Measurements from ENCODE around the gene COPS4.
A peak's percentile ranks its signal among the peaks of the same experiment; 100 is the strongest.
"Not testable (repeated sequence)": the region's sequence is repeated elsewhere in the genome, so short reads cannot be mapped to it uniquely, and the experiment has no call there.

COPS4 gene

DNA sequence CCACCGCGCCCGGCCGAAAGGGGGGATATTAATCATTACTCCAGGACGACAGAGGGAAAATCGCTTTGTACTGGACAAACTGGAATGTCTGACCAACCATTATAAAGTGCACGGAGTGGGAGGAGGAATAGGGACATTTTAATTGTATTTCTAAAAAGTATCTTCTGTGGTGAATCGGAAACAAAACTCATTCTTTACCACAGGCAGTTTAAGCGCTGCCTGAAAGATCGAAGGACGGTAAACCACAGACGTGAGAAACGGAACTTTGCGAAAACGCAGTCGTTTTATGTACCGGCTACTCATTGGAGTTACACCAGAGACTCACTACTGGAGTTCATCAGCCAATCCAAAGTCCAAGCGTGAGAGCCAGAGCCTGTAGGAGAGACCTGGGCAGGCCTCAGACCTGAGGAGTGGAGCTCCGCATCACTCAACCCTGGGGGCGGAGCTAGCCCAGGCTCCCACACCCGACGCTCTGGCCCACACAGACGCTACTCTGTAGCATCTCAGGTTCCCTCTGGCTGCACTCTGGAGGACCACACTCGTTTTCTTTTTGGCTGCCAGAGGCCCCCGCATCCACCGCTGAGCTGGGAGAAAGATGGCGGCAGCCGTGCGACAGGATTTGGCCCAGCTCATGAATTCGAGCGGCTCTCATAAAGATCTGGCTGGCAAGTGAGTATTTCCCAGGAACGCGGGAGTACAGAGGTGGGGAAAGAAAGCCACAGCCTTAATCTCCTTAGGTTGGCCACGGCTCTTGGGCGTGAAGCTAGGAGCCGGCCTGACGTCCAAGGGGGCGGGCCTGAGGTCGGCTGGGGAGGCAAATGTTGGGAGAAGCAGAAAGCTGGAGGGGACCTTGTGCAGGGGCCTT lies at the start of gene COPS4:
Gene COPS4 (plus strand): TSS at position 554 of the 865 bp plus-strand sequence. CDS start 42 bp downstream, at position 596.
- Histone ChIP-seq H3K27me3 (ENCODE audit: control insufficient read depth, insufficient read depth, low read length) (peaks cover under 1% of the 10 kb centered on the region), H3K36me3 (ENCODE audit: control insufficient read depth, insufficient read depth, low read length) (no peaks in the 10 kb centered on the region), H3K4me1 (ENCODE audit: control insufficient read depth, insufficient read depth, low read length) (peaks cover 9% of the 10 kb centered on the region), H3K9me3 (ENCODE audit: control insufficient read depth, low read length) (no peaks in the 10 kb centered on the region), H3K9ac (ENCODE audit: low read length) (peak within 1 kb of the TSS; percentile 87), H3K4me3 (ENCODE audit: low read length) (peak within 1 kb of the TSS; percentile 68)

DNA sequence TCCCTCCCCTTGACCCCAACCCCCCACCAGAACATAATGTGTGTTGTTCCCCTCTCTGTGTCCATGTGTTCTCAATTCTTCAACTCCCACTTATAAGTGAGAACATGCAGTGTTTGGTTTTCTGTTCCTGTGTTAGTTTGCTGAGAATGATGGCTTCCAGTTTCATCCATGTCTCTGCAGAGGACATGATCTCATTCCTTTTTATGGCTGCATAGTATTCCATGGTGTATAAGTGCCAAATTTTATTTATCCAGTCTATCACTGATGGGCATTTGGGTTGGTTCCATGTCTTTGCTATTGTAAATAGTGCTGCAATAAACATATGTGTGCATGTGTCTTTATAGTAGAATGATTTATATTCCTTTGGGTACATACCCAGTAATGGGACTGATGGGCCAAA lies 47.5 kb upstream of the COPS4 start:
- H3K9ac ChIP-seq (ENCODE audit: low read length); H3K36me3 ChIP-seq (ENCODE audit: control insufficient read depth, insufficient read depth, low read length); H3K27me3 ChIP-seq (ENCODE audit: control insufficient read depth, insufficient read depth, low read length); H3K4me3 ChIP-seq (ENCODE audit: low read length); H3K9me3 ChIP-seq (ENCODE audit: control insufficient read depth, low read length); H3K4me1 ChIP-seq (ENCODE audit: control insufficient read depth, insufficient read depth, low read length): not testable (repeated sequence)

DNA sequence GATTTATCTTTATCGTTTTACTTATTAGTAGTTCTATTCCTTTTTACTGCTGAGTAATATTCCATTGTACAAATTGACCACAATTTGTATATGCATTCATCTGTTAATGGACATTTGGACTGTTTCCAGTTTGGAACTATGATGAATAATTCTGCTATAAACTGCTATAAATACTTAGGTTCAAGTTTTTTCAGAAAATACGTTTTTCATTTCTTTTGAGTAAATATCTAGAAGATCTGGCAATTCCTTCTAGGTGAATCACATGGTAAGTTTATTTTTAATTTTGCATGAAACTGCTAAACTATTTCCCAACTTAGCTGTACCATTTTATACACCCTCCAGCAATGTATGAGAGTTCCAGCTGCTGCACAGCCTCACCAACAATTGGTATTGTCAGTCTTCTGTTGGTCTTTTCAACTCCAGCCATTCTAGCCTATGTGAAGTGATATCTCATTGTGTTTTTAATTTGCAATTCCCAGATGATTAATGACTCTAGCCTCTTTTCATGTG lies 46.6 kb upstream of the COPS4 start:
- peaks cover 8% of the 10 kb centered on the region for H3K4me1 ChIP-seq (ENCODE audit: control insufficient read depth, insufficient read depth, low read length)
- H3K4me3 ChIP-seq (ENCODE audit: low read length) = no peak overlapping the region
- no peaks in the 10 kb centered on the region for H3K36me3 ChIP-seq (ENCODE audit: control insufficient read depth, insufficient read depth, low read length)
- H3K27me3 ChIP-seq (ENCODE audit: control insufficient read depth, insufficient read depth, low read length) = no peaks in the 10 kb centered on the region
- no peak overlapping the region for H3K9ac ChIP-seq (ENCODE audit: low read length)
- H3K9me3 ChIP-seq (ENCODE audit: control insufficient read depth, low read length) = no peaks in the 10 kb centered on the region

DNA sequence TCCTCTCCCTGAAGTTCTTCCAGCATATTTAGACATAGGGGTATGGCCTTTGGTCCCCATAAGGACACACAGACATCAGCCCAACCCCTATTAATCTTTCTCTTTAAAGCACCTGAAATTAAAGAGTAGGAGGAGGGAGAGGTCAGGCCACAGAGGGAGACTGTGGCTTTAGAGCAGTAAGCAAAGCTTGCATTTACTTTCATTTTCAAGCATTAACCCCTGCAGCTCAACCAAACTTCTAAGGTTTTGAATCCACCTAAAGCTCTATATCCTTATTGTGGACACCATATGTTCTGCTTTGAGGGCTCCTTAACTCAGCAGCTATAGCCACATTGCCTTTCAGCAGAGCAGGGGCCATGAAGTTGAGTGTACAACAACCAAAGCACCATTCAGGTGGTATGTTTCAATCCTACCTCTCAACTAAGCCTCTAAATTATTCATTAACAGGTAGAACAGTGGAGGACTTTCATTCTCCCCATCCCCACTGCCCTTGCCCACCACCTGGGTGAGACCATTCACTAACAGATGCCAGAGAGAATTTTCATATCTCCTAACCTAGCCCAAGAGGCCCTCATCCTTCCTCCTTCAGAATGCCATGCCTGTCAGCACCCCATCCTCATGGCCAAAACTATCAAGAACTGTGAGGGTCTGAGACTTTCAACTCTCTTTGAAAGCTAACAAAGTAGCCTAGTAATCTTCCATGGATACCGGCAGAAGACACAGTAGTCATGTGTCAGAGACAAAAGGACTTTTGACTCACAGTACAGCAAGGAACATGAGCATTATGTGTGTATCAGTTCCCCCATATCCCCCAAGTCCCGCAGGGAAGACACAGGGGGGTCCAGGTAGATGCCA lies 45.2 kb upstream of the COPS4 start:
- Histone ChIP-seq H3K4me3 (ENCODE audit: low read length) (no peak overlapping the region), H3K36me3 (ENCODE audit: control insufficient read depth, insufficient read depth, low read length) (no peaks in the 10 kb centered on the region), H3K9ac (ENCODE audit: low read length) (peak overlapping the region; percentile 36), H3K9me3 (ENCODE audit: control insufficient read depth, low read length) (no peaks in the 10 kb centered on the region), H3K4me1 (ENCODE audit: control insufficient read depth, insufficient read depth, low read length) (peaks cover 8% of the 10 kb centered on the region), H3K27me3 (ENCODE audit: control insufficient read depth, insufficient read depth, low read length) (no peaks in the 10 kb centered on the region)

DNA sequence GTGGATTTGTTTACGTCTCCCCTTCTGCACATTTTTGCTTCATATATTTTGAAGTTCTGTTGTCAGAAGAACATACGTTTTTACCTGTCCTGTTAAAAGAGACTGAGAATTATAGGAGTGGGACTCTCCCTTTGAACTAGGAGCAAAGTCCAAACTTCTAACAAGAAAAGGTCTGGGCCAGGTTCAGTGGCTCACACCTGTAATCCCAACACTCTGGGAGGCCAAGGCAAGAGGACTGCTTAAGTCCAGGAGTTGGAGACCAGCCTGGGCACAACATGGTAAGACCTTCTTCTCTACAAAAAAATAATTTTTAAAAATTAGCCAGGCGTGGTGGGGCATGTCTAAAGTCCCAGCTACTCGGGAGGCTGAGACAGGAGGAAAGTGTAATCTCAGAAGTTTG lies 40.1 kb upstream of the COPS4 start:
- no peak overlapping the region for H3K4me3 ChIP-seq (ENCODE audit: low read length)
- no peaks in the 10 kb centered on the region for H3K27me3 ChIP-seq (ENCODE audit: control insufficient read depth, insufficient read depth, low read length)
- no peaks in the 10 kb centered on the region for H3K9me3 ChIP-seq (ENCODE audit: control insufficient read depth, low read length)
- no peaks in the 10 kb centered on the region for H3K36me3 ChIP-seq (ENCODE audit: control insufficient read depth, insufficient read depth, low read length)
- no peak overlapping the region for H3K9ac ChIP-seq (ENCODE audit: low read length)
- peaks cover 3% of the 10 kb centered on the region for H3K4me1 ChIP-seq (ENCODE audit: control insufficient read depth, insufficient read depth, low read length)

DNA sequence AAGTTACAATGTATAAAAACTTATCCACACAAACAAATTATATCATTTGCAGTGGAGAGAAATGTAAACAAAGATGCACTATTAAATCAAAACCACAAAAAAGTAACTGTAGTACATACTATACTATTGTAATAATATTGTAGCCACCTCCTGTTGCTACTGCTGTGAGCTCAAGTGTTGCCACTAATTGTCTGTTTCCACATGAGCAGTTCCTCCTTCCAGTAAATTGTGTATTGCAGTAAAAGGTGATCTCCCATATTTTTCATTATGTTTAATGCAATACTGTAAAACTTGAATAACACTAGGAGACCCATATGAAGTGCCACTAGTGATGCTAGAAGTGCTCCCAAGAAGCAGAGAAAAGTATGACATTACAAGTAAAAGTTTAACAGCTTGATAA lies 36.1 kb upstream of the COPS4 start:
- no peaks in the 10 kb centered on the region for H3K36me3 ChIP-seq (ENCODE audit: control insufficient read depth, insufficient read depth, low read length)
- H3K9ac ChIP-seq (ENCODE audit: low read length) = no peak overlapping the region
- no peaks in the 10 kb centered on the region for H3K9me3 ChIP-seq (ENCODE audit: control insufficient read depth, low read length)
- H3K4me3 ChIP-seq (ENCODE audit: low read length) = no peak overlapping the region
- H3K4me1 ChIP-seq (ENCODE audit: control insufficient read depth, insufficient read depth, low read length) = no peaks in the 10 kb centered on the region
- no peaks in the 10 kb centered on the region for H3K27me3 ChIP-seq (ENCODE audit: control insufficient read depth, insufficient read depth, low read length)

DNA sequence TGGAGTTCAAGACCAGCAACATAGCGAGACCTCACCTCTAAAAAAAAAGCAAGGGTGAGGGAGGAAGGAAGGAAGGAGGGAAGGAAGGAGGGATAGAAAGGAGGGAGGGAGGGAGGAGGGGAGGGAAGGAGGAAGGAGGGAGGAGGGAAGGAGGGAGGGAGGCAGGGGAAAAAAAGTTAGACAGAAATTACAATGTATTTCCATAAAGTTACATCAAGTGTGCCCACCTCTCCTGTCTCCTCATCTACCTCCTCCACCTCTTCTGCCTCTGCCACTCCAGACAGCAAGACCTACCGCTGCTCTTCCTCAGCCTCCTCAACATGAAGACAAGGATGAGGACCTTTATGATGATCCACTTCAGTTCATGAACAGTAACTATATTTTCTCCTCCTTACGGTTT lies 32.7 kb upstream of the COPS4 start:
- H3K9ac ChIP-seq (ENCODE audit: low read length) = no peak overlapping the region
- no peaks in the 10 kb centered on the region for H3K27me3 ChIP-seq (ENCODE audit: control insufficient read depth, insufficient read depth, low read length)
- no peaks in the 10 kb centered on the region for H3K4me1 ChIP-seq (ENCODE audit: control insufficient read depth, insufficient read depth, low read length)
- H3K36me3 ChIP-seq (ENCODE audit: control insufficient read depth, insufficient read depth, low read length) = no peaks in the 10 kb centered on the region
- no peaks in the 10 kb centered on the region for H3K9me3 ChIP-seq (ENCODE audit: control insufficient read depth, low read length)
- H3K4me3 ChIP-seq (ENCODE audit: low read length) = no peak overlapping the region

DNA sequence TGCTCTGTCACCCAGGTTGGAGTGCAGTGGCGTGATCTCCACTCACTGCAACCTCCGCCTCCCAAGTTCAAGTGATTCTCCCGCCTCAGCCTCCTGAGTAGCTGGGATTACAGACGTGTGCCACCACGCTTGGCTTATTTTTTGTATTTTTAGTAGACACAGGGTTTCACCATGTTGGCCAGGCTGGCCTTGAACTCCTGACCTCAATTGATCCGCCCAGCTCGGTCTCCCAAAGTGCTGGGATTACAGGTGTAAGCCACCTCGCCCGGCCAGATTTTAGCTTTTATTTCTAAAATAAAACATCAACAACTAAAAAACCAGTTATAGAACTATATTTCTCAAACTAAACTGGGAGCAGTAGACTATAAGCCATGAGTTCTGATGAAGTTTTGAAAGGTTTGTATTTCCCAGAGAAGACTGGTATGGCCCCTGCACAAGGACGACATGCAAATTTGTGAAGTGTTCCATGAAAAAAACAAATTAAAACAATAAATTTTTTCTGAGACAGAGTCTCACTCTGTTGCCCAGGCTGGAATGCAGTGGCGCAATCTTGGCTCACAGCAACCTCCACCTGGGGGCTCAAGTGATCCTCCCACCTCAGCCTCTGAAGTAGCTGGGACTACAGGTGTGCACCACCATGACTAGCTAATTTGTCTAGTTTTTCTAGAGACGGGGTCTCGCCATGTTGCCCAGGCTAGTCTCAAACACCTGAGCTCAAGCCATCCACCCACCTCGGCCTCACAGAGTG lies 31.8 kb upstream of the COPS4 start:
- H3K36me3 ChIP-seq (ENCODE audit: control insufficient read depth, insufficient read depth, low read length); H3K4me3 ChIP-seq (ENCODE audit: low read length): not testable (repeated sequence)

DNA sequence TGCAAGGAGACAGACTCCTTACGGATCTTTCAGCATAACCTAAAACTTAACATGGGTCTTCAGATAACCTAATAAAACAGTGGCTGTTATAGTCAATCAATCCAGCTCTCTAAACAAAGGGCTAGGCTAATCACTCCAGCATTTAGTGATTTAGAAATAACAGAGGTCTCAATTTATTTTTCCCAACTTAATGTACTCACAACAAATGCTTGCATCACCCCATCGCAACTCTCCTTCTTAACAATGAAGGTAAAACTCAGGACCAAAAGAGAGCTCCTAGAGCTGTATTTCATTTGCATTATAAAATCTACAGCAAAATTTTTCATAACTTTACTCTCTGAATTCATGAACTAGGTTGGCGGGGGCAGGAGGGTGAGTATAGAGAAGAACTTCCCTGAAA lies 25.5 kb upstream of the COPS4 start:
- Histone ChIP-seq H3K36me3 (ENCODE audit: control insufficient read depth, insufficient read depth, low read length) (no peaks in the 10 kb centered on the region), H3K4me3 (ENCODE audit: low read length) (peak overlapping the region; percentile 70), H3K9ac (ENCODE audit: low read length) (peak overlapping the region; percentile 82), H3K4me1 (ENCODE audit: control insufficient read depth, insufficient read depth, low read length) (peaks cover 10% of the 10 kb centered on the region), H3K27me3 (ENCODE audit: control insufficient read depth, insufficient read depth, low read length) (no peaks in the 10 kb centered on the region), H3K9me3 (ENCODE audit: control insufficient read depth, low read length) (no peaks in the 10 kb centered on the region)

More for the DNA sequence above, 31.8 kb upstream of the COPS4 start:
- not testable (repeated sequence) for H3K9me3 ChIP-seq (ENCODE audit: control insufficient read depth, low read length); H3K9ac ChIP-seq (ENCODE audit: low read length); H3K4me1 ChIP-seq (ENCODE audit: control insufficient read depth, insufficient read depth, low read length); H3K27me3 ChIP-seq (ENCODE audit: control insufficient read depth, insufficient read depth, low read length)

DNA sequence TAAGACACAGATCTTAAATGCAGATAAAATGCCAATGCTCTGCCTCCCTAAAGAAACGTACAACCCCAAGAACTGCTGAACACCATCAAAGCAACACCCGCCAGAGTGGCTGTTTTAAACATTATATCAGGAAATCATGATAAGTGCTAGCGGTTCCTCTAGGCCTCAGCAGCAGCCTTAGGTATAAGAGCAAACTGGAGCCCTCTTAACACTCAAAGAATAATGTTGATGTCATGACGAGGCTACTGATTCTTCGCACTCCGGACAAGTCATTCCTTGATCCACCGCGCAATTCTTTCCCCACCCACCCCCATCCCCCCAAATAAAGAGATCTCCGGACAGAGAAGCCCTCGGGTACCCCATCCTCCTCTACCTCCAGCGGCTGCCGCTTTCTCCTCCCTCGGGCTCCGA lies 24.9 kb upstream of the COPS4 start:
- no peaks in the 10 kb centered on the region for H3K36me3 ChIP-seq (ENCODE audit: control insufficient read depth, insufficient read depth, low read length)
- H3K4me1 ChIP-seq (ENCODE audit: control insufficient read depth, insufficient read depth, low read length) = peaks cover 10% of the 10 kb centered on the region
- no peaks in the 10 kb centered on the region for H3K27me3 ChIP-seq (ENCODE audit: control insufficient read depth, insufficient read depth, low read length)
- peak overlapping the region; percentile 70 for H3K4me3 ChIP-seq (ENCODE audit: low read length)
- peak overlapping the region; percentile 82 for H3K9ac ChIP-seq (ENCODE audit: low read length)
- H3K9me3 ChIP-seq (ENCODE audit: control insufficient read depth, low read length) = no peaks in the 10 kb centered on the region

DNA sequence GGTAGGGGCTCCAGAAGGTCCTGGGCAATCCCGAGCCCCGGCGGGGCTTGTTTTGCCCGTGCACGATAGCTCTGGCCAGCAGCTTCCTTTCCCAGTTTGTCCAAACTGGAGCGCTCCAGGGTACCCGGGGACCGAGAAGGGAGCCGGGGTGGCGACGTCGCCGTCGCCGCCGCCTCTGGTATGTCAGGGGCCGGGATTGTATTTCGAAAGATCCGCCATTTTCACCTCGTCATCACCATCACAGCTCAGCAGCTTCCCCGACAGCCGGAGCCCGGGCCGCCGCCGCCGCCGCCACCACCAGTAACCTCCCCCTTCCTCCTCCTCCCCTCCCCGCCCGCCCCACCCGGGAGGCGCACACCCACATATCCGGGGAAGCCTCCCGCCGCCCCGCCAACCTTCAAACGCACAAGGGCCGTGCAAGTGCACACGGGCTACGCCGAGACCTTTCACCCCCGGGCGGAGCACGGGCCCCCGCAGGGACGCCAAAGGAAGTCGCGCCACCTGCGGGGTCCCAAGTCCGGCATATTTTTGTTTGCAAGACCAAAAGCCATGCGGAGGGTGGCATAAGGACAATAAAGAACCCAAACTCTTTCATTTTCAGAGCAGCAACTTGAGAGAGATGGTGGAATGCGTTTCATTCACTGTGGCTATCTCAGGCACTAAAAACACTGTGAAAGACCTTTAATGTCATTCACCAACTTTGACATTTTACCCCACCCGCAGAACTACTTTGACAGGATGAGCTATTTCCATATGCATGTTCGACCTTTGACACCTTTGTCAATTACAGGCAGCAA lies 24.3 kb upstream of the COPS4 start, which contains the start of gene LIN54:
Gene LIN54 (minus strand): TSS at position 302 of the 797 bp plus-strand sequence. CDS start 25,979 bp downstream, outside the sequence.
- Histone ChIP-seq H3K27me3 (ENCODE audit: control insufficient read depth, insufficient read depth, low read length) (no peaks in the 10 kb centered on the region), H3K9ac (ENCODE audit: low read length) (peak within 1 kb of the TSS; percentile 82), H3K4me1 (ENCODE audit: control insufficient read depth, insufficient read depth, low read length) (peaks cover 10% of the 10 kb centered on the region), H3K4me3 (ENCODE audit: low read length) (peak within 1 kb of the TSS; percentile 70), H3K36me3 (ENCODE audit: control insufficient read depth, insufficient read depth, low read length) (no peaks in the 10 kb centered on the region), H3K9me3 (ENCODE audit: control insufficient read depth, low read length) (no peaks in the 10 kb centered on the region)

All from mucosa of stomach (tissue), 1 donor.